22Rv1 (cell line): ENCODE measurements around the gene GPR157.

Source experiments
- H3K27ac ChIP-seq: fragments of 450-650 bp; 2 replicates; pipeline ENCODE4 v1.5.1; 2017
- CTCF ChIP-seq: fragments of 450-650 bp; IDR thresholded peaks from 2 replicates; pipeline ENCODE4 v1.5.1; 2017; ENCODE audit warnings: mild to moderate bottlenecking
- ZFX ChIP-seq: fragments of 450-650 bp; IDR thresholded peaks from 2 replicates; pipeline ENCODE4 v1.6.1; 2017; ENCODE audit warnings: antibody characterized with exemption, borderline replicate concordance

GPR157 gene

GRCh38 chr1:9071554-9072235 lies 57.2 kb downstream of the GPR157 start:
- no peak for TF ChIP-seq ZFX
- no peak for TF ChIP-seq CTCF
- H3K27ac ChIP-seq, result no peak overlapping the region

GRCh38 chr1:9070486-9070885 lies 58.4 kb downstream of the GPR157 start:
- no peak overlapping the region for H3K27ac ChIP-seq
- no peak for TF ChIP-seq ZFX
- TF ChIP-seq CTCF, result no peak

- no peak within 1 kb of the TSS for H3K27ac ChIP-seq
- TF ChIP-seq ZFX (no peak), CTCF (no peak)
Measured at GRCh38 chr1:9069326-9070100, 59.4 kb downstream of the GPR157 start, which contains the start of gene SLC2A5. TSS of gene SLC2A5 (minus strand) at chr1:9069635. CDS start at chr1:9069536, 99 bp downstream.

GRCh38 chr1:9068981-9069325 lies 59.9 kb downstream of the GPR157 start:
- no peak overlapping the region for H3K27ac ChIP-seq
- TF ChIP-seq ZFX (no peak), CTCF (no peak)

GRCh38 chr1:9066945-9067807 lies 61.7 kb downstream of the GPR157 start:
- TF ChIP-seq CTCF, result no peak
- no peak for TF ChIP-seq ZFX
- H3K27ac ChIP-seq, result no peak overlapping the region

- no peak overlapping the region for H3K27ac ChIP-seq
- TF ChIP-seq ZFX, result no peak
- TF ChIP-seq CTCF, result no peak
Measured at GRCh38 chr1:9065213-9065751, 63.6 kb downstream of the GPR157 start.
